ENCODE data around the gene HGS. TPM values are rescaled to one million over a fixed set of nuclear protein-coding genes. Genes with fewer than 3 reads are reported as not detected.

The HGS gene
- total and polyA plus RNA-seq, 2 of the 4 experiments (the other 2 are of a cell fraction) = 52.5 to 137 TPM

- no peak for TF ChIP-seq ELK1 (IDR thresholded peaks at IDR 0.05; ENCODE audit: borderline replicate concordance, low read depth, low read length)
- no peak for TF ChIP-seq MXI1 (IDR thresholded peaks at IDR 0.05; ENCODE audit: borderline replicate concordance, low read depth, low read length)
- TF ChIP-seq SMC3 (IDR thresholded peaks at IDR 0.05; ENCODE audit: low read depth, low read length) = no peak
- no peak for TF ChIP-seq RAD21 (IDR thresholded peaks at IDR 0.05; ENCODE audit: low read length)
- no peak for TF ChIP-seq FOS (IDR thresholded peaks at IDR 0.05; ENCODE audit: low read depth, low read length)
- no peak for TF ChIP-seq RCOR1 (IDR thresholded peaks at IDR 0.05; ENCODE audit: insufficient replicate concordance, low read length)
- Histone ChIP-seq H4K91ac (ENCODE audit: insufficient read depth, low read depth, low read length) (no peak overlapping the region), H2BK15ac (ENCODE audit: low read depth, low read length) (no peak overlapping the region)
Observed at GRCh38 chr17:81635431-81635830, 48.4 kb upstream of the HGS start.

More at GRCh38 chr17:81635431-81635830, 48.4 kb upstream of the HGS start:
- Histone ChIP-seq H4K5ac (ENCODE audit: low read depth, low read length) (no peak overlapping the region), H3K4me2 (ENCODE audit: low read depth, low read length) (peak overlapping the region; percentile 88), H2BK20ac (ENCODE audit: low read depth, low read length) (no peak overlapping the region), H3K27me3 (ENCODE audit: control insufficient read depth, insufficient read depth, low read length) (no peaks in the 10 kb centered on the region), H3K4me3 (ENCODE audit: insufficient read depth, low read depth, low read length) (peak overlapping the region; percentile 57; the same call in 1 of the 2 replicates), H2AK5ac (ENCODE audit: low read depth, low read length) (no peak overlapping the region), H3K14ac (replicated peaks; ENCODE audit: low read depth, low read length) (no peak overlapping the region), H3K9me3 (ENCODE audit: control insufficient read depth, insufficient read depth, low read length) (no peaks in the 10 kb centered on the region), H3K4ac (ENCODE audit: low read depth, low read length) (no peak overlapping the region), H4K8ac (ENCODE audit: low read depth in 2 of 2, low read length in 2 of 2) (no peak overlapping the region), H3K79me1 (ENCODE audit: low read depth in 1 of 2, low read length in 2 of 2) (peaks cover 3 to 32% of the 10 kb centered on the region in 2 experiments; a peak in 3 of 4 replicates), H2BK120ac (ENCODE audit: low read depth, low read length) (no peak overlapping the region), H3K9me1 (ENCODE audit: insufficient read depth, low read length) (peaks cover 13% of the 10 kb centered on the region), H3K23ac (ENCODE audit: low read depth, low read length) (peak overlapping the region; percentile 15; the same call in 1 of the 2 replicates), H3K4me1 (ENCODE audit: control insufficient read depth, insufficient read depth, low read length) (peaks cover 6% of the 10 kb centered on the region), H3K36me3 (ENCODE audit: control insufficient read depth, insufficient read depth, low read length) (peaks cover 4% of the 10 kb centered on the region; the same call in 1 of the 2 replicates), H2AFZ (replicated peaks; ENCODE audit: low read length, poor library complexity) (no peak overlapping the region), H3K9ac (ENCODE audit: low read depth, low read length) (0 out of 2 replicates have a peak overlapping the region, but pooled peaks have one; percentile 75), H4K20me1 (ENCODE audit: insufficient read depth, low read length) (peaks cover 54% of the 10 kb centered on the region), H3K56ac (ENCODE audit: extremely low read depth, insufficient read depth, low read length) (no peak overlapping the region), H3K27ac (ENCODE audit: insufficient read depth, low read length) (no peak overlapping the region), H2BK5ac (ENCODE audit: low read depth, low read length, poor library complexity, severe bottlenecking) (no peak overlapping the region), H2AK9ac (replicated peaks; ENCODE audit: low read depth, low read length, poor library complexity) (no peak overlapping the region), H3K18ac (ENCODE audit: low read depth, low read length) (no peak overlapping the region)
- intact Hi-C loops (cut with micrococcal nuclease) (no loop called here), in situ Hi-C loops (cut with MboI; ENCODE audit: low sequenced_read_pairs) (no loop called here), dilution Hi-C loops (cut with HindIII; ENCODE audit: low sequenced_read_pairs, unreplicated experiment) (no loop called here)
- ChIA-PET POLR2A (ENCODE audit: unreplicated experiment) (no interaction called here), CTCF (no interaction called here)
- no peak for ATAC-seq (ENCODE audit: low read depth)
- WGBS, 2 experiments (ENCODE audit: extremely low coverage in 2 of 2, insufficient read length in 1 of 2) = 90% methylated on average over 2 of the region's 5 CpGs; no CpG with 5 or more reads in 1 of the 2 experiments
- BruUV-seq (replicated peaks) = TSS peak; percentile 67
- DNase-seq = no peak
